ENCODE data around the gene ADAM12. TPM values are rescaled to one million over a fixed set of nuclear protein-coding genes. Genes with fewer than 3 reads are reported as not detected.

Gene ADAM12
- total RNA-seq, 1 experiment from 2014 or later = not detected

DNA sequence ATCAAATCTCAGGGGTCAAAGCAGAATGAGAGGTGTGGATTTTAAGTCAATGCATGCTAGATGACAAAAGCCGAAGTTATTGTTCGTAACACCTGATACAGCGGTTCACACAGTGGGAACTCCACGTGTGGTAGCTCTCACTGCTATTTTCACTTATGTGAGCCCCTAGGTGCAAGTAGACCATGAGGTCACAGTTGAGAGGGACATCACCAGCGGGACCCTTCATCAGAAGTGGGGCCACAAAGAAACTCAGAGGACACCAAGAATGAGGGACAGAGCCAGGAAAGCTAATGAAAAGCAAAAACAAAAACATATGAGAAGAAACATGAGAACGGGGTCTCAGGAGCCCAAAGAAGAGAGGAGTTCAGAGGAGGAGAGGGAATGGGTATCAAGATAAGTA, 63.5 kb downstream of the ADAM12 start:
- no peaks in the 10 kb centered on the region for H3K36me3 ChIP-seq (ENCODE audit: control insufficient read depth in 1 of 2, insufficient read depth in 2 of 2, low read length in 2 of 2)
- no peaks in the 10 kb centered on the region for H3K9me3 ChIP-seq (ENCODE audit: control insufficient read depth in 1 of 2, insufficient read depth in 1 of 2, low read depth in 1 of 2, low read length in 2 of 2)
- no peak for ATAC-seq
- no peak overlapping the region for H3K9ac ChIP-seq (ENCODE audit: low read length)
- TF ChIP-seq ELF1 (IDR thresholded peaks at IDR 0.05; ENCODE audit: borderline replicate concordance, low read depth) (no peak), TCF7L2 (IDR thresholded peaks at IDR 0.05; ENCODE audit: borderline replicate concordance, extremely low read depth, insufficient read depth, insufficient read length) (no peak), EGR1 (IDR thresholded peaks at IDR 0.05; ENCODE audit: low read depth) (no peak), SP1 (IDR thresholded peaks at IDR 0.05; ENCODE audit: low read depth) (no peak), SIN3A (IDR thresholded peaks at IDR 0.05; ENCODE audit: low read depth) (no peak), CBX3 (IDR thresholded peaks at IDR 0.05; ENCODE audit: low read depth) (no peak)
- TF ChIP-seq, protein P1, sequence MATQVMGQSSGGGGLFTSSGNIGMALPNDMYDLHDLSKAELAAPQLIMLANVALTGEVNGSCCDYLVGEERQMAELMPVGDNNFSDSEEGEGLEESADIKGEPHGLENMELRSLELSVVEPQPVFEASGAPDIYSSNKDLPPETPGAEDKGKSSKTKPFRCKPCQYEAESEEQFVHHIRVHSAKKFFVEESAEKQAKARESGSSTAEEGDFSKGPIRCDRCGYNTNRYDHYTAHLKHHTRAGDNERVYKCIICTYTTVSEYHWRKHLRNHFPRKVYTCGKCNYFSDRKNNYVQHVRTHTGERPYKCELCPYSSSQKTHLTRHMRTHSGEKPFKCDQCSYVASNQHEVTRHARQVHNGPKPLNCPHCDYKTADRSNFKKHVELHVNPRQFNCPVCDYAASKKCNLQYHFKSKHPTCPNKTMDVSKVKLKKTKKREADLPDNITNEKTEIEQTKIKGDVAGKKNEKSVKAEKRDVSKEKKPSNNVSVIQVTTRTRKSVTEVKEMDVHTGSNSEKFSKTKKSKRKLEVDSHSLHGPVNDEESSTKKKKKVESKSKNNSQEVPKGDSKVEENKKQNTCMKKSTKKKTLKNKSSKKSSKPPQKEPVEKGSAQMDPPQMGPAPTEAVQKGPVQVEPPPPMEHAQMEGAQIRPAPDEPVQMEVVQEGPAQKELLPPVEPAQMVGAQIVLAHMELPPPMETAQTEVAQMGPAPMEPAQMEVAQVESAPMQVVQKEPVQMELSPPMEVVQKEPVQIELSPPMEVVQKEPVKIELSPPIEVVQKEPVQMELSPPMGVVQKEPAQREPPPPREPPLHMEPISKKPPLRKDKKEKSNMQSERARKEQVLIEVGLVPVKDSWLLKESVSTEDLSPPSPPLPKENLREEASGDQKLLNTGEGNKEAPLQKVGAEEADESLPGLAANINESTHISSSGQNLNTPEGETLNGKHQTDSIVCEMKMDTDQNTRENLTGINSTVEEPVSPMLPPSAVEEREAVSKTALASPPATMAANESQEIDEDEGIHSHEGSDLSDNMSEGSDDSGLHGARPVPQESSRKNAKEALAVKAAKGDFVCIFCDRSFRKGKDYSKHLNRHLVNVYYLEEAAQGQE (IDR thresholded peaks at IDR 0.05; ENCODE audit: low read depth) = no peak
- no peak overlapping the region for H2AFZ ChIP-seq (ENCODE audit: low read depth, low read length, poor library complexity, severe bottlenecking)
- ChIA-PET POLR2A (no interaction called here), CTCF (no interaction called here), RAD21 (ENCODE audit: low non-redundant PET in 1 of 2, low total read pairs in 2 of 2, uncharacterized antibody in 2 of 2, unreplicated experiment in 2 of 2) (no interaction called here)
- BruUV-seq (replicated peaks) = no TSS peak
- no peak for DNase-seq (ENCODE audit: low read depth, low spot score)
- H3K27ac ChIP-seq (ENCODE audit: low read depth, low read length) = no peak overlapping the region
- intact Hi-C loops (cut with micrococcal nuclease) = no loop called here
- no peak overlapping the region for H3K4me3 ChIP-seq (replicated peaks in 1 of 2; ENCODE audit: low read depth in 1 of 2, low read length in 2 of 2)
- H3K4me1 ChIP-seq (ENCODE audit: control insufficient read depth in 1 of 2, insufficient read depth in 2 of 2, low read length in 2 of 2) = no peaks in the 10 kb centered on the region
- H3K4me2 ChIP-seq (ENCODE audit: low read length) = no peak overlapping the region
- H3K9me2 ChIP-seq (ENCODE audit: insufficient read depth) = no peaks in the 10 kb centered on the region
- no peaks in the 10 kb centered on the region for H4K20me1 ChIP-seq (ENCODE audit: insufficient read depth)
- H3K79me2 ChIP-seq (ENCODE audit: insufficient read depth, low read length) = no peaks in the 10 kb centered on the region
- H3K27me3 ChIP-seq (ENCODE audit: insufficient read depth, low read length) = peaks cover 41% of the 10 kb centered on the region

DNA sequence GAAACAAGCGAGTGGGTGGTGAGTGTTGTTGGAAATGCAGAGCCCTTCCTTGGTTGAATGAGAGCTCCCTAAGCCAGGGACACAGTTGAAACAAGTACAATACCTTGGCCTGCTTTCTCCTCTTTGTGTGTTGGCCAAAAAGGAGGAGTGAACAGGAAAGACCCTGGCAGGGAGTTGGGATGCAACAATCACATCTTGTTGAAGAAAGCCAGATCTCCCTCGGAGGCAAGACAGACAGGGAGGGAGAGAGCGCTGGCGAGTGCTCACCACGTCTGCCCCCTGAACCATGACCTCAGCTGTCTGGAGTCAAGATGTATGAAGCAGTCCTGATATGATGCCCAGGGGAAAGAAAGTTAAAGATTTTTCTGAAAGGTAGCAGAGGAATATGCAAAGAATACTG, 66.8 kb downstream of the ADAM12 start:
- Histone ChIP-seq H3K36me3 (ENCODE audit: control insufficient read depth in 1 of 2, insufficient read depth in 2 of 2, low read length in 2 of 2) (no peaks in the 10 kb centered on the region), H3K9me3 (ENCODE audit: control insufficient read depth in 1 of 2, insufficient read depth in 1 of 2, low read depth in 1 of 2, low read length in 2 of 2) (no peaks in the 10 kb centered on the region), H3K27me3 (ENCODE audit: insufficient read depth, low read length) (peaks cover 35% of the 10 kb centered on the region; the same call in 1 of the 2 replicates), H3K4me2 (ENCODE audit: low read length) (no peak overlapping the region), H3K27ac (ENCODE audit: low read depth, low read length) (no peak overlapping the region), H3K9ac (ENCODE audit: low read length) (no peak overlapping the region), H3K4me1 (ENCODE audit: control insufficient read depth in 1 of 2, insufficient read depth in 2 of 2, low read length in 2 of 2) (no peaks in the 10 kb centered on the region), H3K9me2 (ENCODE audit: insufficient read depth) (no peaks in the 10 kb centered on the region), H2AFZ (ENCODE audit: low read depth, low read length, poor library complexity, severe bottlenecking) (no peak overlapping the region), H3K4me3 (replicated peaks in 1 of 2; ENCODE audit: low read depth in 1 of 2, low read length in 2 of 2) (no peak overlapping the region), H3K79me2 (ENCODE audit: insufficient read depth, low read length) (no peaks in the 10 kb centered on the region), H4K20me1 (ENCODE audit: insufficient read depth) (no peaks in the 10 kb centered on the region)
- ChIA-PET POLR2A (no interaction called here), RAD21 (ENCODE audit: low non-redundant PET in 1 of 2, low total read pairs in 2 of 2, uncharacterized antibody in 2 of 2, unreplicated experiment in 2 of 2) (no interaction called here), CTCF (no interaction called here)
- DNase-seq (ENCODE audit: low read depth, low spot score) = no peak
- intact Hi-C loops (cut with micrococcal nuclease) = no loop called here
- BruUV-seq (replicated peaks) = no TSS peak
- no peak for ATAC-seq
- TF ChIP-seq SIN3A (IDR thresholded peaks at IDR 0.05; ENCODE audit: low read depth) (no peak), SP1 (IDR thresholded peaks at IDR 0.05; ENCODE audit: low read depth) (no peak), POLR2AphosphoS5 (IDR thresholded peaks at IDR 0.05; ENCODE audit: low read depth, low read length) (no peak), CEBPB (IDR thresholded peaks at IDR 0.05; ENCODE audit: low read depth) (no peak), EZH2 (IDR thresholded peaks at IDR 0.05) (no peak), POLR2A (IDR thresholded peaks at IDR 0.05; ENCODE audit: borderline replicate concordance, extremely low read depth, insufficient read depth, insufficient read length) (no peak), EZH2phosphoT487 (IDR thresholded peaks at IDR 0.05; ENCODE audit: borderline replicate concordance) (no peak), ZFX (IDR thresholded peaks at IDR 0.05) (no peak), SRF (IDR thresholded peaks at IDR 0.05; ENCODE audit: low read depth) (no peak), EGR1 (IDR thresholded peaks at IDR 0.05; ENCODE audit: low read depth) (no peak), TCF7L2 (IDR thresholded peaks at IDR 0.05; ENCODE audit: borderline replicate concordance, extremely low read depth, insufficient read depth, insufficient read length) (no peak)
- TF ChIP-seq, protein P2, sequence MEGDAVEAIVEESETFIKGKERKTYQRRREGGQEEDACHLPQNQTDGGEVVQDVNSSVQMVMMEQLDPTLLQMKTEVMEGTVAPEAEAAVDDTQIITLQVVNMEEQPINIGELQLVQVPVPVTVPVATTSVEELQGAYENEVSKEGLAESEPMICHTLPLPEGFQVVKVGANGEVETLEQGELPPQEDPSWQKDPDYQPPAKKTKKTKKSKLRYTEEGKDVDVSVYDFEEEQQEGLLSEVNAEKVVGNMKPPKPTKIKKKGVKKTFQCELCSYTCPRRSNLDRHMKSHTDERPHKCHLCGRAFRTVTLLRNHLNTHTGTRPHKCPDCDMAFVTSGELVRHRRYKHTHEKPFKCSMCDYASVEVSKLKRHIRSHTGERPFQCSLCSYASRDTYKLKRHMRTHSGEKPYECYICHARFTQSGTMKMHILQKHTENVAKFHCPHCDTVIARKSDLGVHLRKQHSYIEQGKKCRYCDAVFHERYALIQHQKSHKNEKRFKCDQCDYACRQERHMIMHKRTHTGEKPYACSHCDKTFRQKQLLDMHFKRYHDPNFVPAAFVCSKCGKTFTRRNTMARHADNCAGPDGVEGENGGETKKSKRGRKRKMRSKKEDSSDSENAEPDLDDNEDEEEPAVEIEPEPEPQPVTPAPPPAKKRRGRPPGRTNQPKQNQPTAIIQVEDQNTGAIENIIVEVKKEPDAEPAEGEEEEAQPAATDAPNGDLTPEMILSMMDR (IDR thresholded peaks at IDR 0.05 in 2 of 3, conservative IDR thresholded peaks at IDR 0.05 in 1 of 3; ENCODE audit: borderline replicate concordance in 1 of 3, insufficient read depth in 1 of 3, low read depth in 2 of 3, low read length in 2 of 3) = no peak
- TF ChIP-seq, protein P3, sequence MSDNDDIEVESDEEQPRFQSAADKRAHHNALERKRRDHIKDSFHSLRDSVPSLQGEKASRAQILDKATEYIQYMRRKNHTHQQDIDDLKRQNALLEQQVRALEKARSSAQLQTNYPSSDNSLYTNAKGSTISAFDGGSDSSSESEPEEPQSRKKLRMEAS (IDR thresholded peaks at IDR 0.05) = no peak
- TF ChIP-seq, protein P4, sequence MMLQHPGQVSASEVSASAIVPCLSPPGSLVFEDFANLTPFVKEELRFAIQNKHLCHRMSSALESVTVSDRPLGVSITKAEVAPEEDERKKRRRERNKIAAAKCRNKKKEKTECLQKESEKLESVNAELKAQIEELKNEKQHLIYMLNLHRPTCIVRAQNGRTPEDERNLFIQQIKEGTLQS (IDR thresholded peaks at IDR 0.05) = no peak
